Forelimb muscle (tissue), 1 donor: ENCODE results near the gene SLC6A3. TPM values are rescaled to one million over a fixed set of nuclear protein-coding genes. Genes with fewer than 3 reads are reported as not detected.
"Not testable (repeated sequence)": the region's sequence is repeated elsewhere in the genome, so short reads cannot be mapped to it uniquely, and the experiment has no call there.

Source experiments
- DNase-seq: peaks from one replicate; pipeline ENCODE4 v3.0.0-alpha.2; 2013; ENCODE audit warnings: low read depth
- polyA plus RNA-seq: library from polyadenylated mRNA; unstranded; fragments of 120-200 nt; gene quantifications from one replicate; pipeline ENCODE4 v1.2.1, GENCODE V29; 2013; ENCODE audit not compliant: insufficient read length

SLC6A3 gene
- polyA plus RNA-seq, 1 donor = not detected

DNA sequence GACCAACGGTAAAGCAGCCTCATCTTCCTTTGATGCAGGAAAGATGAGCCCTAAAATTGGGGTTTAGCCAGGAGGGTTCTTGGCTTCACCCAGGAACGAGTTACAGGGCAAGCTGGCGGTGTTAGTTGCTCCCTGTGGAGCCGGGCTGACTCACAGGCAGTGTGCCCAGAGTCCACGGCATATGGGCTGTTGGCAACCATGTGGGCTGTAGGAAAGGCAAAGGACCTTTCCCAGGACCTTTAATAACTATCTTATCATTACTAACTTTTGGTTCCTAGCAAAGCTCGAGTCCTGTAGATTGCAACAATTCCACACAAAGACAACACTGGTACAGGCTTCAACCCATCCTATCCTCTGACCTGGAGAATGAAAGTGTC is 70.6 kb downstream of the SLC6A3 start:
- no peak for DNase-seq

DNA sequence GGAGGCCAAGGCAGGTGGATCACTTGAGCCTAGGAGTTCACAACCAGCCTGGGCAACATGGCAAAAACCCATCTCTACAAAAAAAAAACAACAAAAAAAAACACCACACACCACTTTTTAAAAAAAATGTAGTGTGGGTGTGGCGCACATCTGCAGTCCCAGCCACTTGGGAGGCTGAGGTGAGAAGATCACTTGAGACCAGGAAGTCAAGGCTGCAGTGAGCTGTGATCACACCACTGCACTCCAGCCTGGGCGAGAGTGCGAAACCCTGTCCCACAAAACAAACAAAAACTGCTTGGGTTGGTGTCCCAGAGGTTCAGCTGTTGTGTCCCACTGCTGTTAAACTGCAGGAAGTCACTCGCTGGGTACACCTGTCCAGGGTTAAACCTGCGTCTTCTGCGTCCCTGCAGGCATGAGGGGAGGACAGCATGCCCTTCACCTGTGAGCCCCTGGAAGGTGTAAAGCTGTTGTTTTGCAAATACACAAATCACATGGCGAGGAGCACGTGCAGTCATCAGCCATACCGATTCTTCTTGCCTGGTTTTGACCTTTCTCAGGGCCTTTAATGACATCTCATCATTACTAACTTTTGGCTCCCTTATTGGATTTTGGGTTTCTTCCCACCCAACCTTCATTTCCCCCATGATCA is 71.1 kb downstream of the SLC6A3 start:
- no peak for DNase-seq

DNA sequence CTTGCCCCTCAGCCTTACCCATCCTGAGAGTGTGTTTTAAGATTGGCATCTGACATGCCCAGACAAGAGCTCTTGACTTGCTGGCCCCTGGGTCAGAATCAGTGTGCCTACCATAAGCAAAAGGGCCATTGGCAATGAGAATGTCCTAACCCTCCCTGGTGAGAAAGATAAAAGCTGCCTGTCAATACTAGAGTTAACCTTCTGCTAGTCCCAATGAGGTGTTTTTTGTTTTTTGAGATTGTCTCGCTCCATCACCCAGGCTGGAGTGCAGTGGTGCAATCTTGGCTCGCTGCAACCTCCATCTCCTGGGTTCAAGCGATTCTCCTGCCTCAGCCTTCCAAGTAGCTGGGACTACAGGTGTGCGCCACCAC is 73.3 kb downstream of the SLC6A3 start:
- not testable (repeated sequence) for DNase-seq

DNA sequence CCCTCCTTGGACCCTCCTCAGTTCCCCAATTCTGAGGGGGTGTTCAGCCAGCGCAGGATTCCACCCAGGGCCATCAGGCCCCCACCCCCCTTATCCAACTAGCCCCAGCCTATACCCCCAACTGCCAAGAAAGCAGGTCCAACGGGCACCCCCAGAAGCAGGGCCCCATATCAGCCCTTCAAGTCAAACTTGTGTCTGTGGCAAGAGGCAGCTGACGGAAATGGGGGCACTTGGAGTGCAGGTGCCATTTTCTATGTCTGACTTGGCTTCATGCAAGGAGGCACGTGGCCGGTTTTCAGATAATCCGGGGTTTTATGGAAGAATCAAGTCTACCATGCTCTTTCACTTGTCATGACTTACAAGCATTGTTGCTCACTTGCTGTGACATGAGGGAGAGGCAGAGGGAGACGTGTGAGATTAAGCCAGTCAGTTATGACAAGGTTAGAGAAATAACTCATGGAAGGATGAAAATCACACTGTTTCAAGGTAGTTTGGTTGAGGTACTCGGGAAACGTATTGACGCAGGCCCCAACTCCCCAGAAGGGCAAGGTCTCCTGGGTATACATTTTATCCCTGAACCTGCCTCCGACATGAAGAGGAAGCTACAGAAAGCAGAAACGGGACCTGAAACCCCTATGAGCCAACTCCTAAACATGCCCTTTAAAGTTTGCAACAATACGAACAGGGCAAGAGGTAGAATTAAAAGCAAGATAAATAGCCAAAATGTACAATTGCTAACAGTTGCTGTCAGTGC is 73.8 kb downstream of the SLC6A3 start:
- DNase-seq = no peak

DNA sequence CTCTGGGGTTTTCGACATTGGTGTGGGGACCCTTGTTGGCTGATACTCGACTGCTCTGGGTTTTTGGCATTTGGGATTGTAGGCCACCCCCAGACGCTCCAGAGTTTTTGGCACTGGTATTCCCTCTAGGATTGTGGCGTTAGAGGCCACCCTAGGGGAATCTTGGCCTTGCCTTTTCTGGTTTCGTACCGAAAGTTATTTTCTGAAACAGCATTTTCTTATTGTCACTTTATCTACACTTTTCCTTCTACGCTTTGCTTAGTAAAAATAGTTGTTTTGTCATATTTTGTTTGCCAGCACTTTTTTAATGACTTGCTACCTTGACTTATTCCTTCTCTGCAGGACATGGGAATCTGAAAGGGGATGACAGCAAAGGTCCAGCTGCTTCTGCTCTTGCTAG is 75.2 kb downstream of the SLC6A3 start:
- no peak for DNase-seq

DNA sequence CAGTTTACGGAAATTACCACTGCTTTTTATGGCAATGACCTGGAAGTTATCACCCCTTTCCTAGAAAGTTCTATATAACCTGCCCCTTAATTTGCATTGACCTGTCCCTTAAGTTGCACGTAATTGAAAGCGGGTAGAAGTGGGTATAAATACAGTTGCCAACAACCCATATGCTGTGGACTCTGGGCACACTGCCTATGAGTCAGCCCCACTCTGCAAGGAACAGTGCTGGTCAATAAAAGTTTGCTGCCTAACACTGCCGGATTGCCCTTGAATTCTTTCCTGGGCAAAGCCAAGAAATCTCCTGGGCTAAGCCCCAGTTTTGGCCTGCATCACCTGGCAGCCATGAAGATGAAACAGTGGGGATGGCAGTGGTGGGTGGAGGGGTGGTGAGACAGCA is 76.5 kb downstream of the SLC6A3 start:
- DNase-seq = no peak

DNA sequence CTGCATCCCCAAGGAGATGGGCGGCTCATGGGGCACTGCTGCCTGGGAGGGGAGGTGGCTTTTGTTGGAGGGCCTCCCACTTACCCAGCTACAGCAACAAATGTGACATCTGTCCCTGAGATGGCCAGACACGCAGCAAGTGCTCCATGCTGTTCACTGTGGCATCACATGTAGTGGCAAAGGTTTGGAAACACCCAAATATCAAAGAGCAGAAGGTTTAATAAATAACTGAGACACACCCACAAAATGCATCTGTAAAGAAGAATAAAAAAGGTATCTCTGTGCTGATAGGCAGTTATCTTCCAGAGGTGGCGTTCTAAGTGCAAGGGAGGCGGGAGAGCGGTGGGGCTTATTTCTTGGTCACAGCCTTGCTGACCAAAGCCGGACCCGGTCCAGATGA is 77.0 kb downstream of the SLC6A3 start:
- DNase-seq = no peak

DNA sequence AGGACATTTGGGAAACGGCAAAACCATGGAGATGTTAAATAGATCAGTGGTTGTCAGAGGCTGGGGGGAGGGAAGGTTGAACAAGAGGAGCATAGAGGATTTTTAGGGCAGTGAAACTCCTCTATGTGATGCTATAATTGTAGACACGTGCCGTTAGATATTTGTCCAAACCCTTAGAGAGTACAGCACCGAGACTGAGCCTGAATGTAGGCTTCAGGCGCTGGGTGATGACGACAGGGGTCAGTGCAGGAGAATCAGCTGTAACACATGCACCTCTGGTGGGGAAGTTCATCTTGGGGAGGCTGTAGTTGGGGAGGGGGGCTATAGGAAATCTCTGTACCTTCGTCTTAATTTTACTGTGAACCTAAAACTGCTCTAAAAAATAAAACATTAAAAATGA is 78.1 kb downstream of the SLC6A3 start:
- DNase-seq = no peak

DNA sequence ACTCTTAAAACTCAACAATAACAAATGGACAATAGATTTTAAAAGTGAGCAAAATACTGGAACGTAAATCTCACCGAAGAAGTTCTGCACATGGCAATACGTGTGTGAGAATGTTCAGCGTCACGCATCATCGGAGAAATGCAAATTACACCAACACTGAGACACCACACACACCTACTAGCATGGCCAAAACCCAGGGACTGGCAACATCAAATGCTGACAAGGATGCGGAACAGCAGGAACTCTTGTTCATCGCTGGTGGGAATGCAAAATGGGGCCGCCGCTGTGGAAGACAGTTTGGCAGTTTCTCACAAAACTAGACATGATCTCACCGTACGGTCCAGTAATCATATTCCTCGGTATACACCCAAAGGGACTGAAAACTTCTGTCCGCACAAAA is 78.7 kb downstream of the SLC6A3 start:
- no peak for DNase-seq

DNA sequence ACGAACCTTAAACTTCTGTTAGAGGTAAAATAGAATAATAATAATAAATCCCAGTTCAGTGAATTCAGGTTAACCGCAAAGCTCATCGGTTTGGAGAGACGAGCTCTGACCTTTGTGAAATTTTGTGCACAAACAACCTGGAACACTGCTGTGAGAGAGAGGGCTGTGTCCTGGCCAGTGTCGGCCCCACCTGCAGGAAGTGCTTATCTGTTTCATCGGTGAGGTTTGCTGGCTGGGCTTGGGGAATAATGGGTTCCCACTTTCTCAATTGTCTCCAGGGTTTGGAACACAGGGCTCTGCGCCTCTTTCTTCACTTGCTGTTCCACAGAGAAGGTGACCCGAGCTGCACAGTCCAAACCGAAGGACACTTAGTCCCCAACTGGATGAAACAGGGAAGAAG is 81.0 kb downstream of the SLC6A3 start:
- no peak for DNase-seq

DNA sequence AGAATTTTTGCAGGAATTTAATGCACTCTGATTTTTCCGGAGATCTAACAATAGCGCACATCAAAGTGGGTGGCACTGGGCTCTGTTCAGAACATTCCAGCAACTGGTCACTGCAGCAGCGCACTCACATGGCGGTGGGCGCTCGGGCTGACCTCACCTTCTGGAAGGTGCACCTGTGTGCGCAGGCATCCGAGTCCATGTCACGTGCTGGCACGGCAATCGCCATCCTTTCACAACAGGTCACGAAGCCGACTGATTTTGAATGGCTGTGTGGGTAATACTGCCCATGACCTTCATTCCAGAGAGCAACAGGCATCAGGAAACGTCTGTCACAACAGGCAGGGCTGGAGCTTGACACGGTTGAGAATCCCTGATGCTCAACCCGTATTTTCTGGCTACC is 81.7 kb downstream of the SLC6A3 start:
- DNase-seq = no peak

DNA sequence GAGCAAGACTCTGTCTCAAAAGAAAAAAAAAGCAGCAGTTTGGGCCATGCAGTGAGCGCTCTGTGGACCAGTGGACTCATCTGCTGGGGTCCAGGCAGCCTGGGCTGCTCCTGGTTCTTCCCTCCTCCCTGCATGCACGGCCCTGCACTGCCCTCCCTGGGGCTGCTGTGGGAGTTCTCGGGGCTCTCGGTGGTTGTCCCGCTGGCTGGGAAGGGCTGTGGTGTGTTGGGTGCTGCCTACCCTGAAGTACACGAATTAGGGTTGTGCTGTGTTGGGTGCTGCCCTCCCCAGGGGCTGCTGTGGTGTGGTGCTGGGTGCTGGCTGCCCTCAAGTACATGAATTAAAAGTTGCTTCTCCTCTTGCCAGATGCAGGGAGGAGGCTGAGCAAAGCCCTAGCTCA is 82.1 kb downstream of the SLC6A3 start:
- DNase-seq = no peak

DNA sequence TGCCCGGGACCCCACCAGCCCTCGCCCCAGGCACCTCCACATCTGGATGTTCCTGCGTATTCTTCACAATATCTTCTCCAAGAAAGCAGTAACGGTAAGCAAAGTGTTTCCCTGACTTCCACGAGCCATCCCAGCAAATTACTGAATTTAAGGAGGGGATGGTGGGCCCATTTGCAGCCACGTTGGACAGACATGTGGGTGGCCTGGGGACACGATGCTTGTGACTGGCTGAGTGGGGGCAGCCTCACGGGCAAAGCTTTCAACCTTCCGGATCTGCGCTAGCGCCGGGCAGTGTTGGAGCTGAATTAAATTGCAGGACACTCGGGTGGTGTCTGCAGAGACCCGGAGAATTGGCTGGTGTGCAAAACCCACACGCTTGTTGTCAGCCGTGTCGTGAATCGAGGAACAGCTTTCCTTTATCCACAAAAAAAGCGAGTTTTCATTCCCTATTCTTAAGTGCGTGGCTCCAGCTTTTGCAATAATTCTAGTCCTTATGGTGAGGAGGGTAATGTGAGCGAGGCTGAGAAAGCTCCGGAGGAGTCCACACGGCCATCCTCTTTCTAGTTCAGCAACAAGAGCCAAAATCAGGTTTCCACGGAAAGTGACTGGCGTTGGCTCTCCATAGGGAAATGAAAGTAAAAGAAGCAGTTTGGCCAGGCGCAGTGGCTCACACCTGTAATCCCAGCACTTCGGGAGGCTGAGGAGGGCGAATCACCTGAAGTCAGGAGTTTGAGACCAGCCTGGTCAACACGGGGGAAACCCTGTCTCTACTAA is 82.8 kb downstream of the SLC6A3 start:
- no peak for DNase-seq

DNA sequence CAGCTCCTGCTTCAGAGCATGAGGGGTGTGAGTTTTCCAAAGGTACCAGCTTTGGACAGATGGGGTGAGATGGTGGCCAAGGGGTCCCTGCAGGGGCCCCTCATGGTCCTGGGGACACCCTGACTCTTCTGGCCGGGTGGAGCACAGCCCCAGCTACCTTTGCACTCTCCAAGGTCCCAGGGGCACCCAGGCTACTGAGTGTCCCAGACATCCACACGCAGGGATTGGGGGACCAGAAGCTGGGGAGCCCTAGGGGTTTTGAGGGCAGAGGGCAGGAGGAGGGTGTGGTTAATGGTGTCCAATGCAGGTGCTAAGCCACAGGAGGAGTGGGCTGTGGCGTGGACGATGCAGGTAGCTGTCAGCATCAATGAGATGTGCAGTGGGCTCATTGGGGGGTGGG is 84.4 kb downstream of the SLC6A3 start:
- no peak for DNase-seq

DNA sequence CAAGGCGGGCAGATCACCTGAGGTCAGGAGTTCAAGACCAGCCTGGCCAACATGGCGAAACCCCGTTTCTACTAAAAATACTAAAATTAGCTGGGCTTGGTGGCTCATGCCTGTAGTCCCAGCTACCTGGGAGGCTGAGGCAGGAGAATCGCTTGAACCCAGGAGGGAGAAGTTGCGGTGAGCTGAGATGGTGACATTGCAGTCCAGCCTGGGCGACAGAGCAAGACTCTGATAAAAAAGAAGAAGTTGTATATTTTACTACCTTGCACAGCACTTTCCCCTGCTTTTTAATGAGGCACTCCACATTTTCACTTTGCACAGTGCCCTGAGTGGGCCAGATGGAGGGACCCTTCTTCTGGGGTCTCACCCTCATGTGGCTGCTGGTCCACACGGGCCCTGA is 84.9 kb downstream of the SLC6A3 start:
- DNase-seq = not testable (repeated sequence)

DNA sequence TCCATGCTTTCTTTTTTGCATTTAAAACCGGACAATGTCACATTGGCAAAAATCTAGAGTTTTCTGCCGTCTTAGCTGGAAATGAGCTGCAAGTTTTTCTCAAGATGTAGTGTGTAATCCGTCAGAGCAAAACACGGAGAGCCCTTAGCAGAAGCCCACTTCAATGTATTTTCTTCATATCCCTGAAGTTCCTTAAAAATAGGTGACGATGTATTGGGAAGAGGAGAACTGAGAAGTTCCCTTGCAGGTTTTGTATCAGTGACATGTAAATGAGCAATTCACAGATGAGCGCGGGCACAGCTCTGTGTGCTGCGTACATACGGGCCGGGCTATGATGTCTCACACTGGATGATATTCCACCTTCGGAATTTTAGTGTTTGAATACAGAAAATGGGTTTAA is 85.5 kb downstream of the SLC6A3 start:
- no peak for DNase-seq

DNA sequence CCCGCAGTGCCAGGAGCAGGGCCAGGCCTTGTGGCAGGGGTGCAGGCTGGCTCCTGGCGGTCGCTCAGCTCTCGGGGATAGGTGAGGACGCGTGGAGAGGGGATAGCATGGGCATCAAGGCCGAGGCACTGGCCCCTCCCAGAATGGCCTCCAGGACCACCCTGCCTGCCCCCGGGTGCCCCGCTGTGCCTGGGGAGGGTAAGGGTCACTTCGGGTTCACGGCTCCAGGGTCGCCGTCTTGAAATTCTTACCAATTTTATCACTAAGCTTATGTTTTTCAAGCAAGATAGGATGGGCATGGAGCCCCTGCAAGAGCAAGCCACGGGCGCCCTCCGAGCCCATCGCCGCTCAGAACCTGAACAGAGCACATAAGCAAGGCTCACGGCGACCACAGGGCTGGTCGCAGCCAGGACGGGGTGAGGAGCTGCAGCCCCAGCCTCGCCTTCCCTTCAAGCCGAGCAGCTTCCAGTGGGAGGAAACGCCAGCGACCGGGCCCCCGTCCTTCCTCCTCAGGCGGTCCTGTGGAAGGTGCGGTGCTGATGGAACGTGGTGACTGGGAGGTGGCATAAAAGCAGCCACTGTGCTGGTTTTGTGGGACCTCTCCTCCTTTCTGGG is 86.1 kb downstream of the SLC6A3 start:
- DNase-seq = no peak

DNA sequence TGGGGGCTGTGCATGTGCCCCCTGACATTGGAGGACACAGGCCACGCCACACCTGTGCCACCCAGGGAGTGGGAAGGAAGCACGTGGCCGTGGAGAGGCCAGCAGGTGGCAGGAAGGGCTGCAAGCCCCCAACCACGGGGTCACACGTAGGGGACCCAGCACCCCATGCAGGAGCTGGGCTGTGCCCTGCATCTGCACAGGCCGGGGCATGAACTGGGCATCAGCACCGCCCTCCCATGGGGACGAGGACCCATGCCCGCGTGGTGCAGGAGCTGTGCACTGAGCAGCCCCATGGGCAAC is 86.6 kb downstream of the SLC6A3 start:
- DNase-seq = no peak

DNA sequence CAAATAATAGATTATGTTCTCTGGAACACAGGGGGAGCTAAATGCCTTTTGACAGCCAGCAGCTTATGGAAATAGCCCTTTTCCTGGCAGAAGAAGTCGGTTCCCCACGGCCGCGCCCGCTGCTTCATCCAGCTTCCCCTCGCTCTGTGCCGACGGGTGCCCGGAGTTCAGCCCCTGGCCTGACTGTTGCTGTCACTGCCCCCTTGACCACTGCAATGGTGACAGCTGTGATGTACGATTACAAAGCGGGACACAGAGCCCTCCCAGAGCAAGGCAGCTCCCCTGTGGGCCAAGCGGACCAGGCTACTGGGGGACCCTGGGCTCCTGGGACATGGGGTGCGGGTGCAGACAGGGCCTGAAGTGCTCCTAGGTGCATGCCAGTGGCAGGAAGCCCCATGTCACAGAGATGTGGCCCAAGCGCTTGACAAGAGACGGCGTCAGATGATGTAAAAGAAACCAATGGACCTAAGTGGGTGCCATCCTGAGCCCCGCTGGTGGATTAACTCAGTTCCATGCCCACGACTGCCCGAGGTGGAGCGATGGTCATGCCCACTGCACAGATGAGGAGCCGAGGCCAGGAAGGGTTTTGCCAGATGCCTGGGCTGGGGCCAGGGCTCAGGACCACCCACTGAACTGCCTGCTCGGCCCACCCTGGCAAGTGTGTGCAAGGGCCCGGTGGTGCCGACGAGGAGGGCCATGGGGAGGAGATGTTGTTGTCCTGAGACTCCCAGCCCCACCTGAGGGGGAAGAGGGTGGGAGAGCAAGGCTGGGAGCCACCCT is 87.1 kb downstream of the SLC6A3 start:
- no peak for DNase-seq

DNA sequence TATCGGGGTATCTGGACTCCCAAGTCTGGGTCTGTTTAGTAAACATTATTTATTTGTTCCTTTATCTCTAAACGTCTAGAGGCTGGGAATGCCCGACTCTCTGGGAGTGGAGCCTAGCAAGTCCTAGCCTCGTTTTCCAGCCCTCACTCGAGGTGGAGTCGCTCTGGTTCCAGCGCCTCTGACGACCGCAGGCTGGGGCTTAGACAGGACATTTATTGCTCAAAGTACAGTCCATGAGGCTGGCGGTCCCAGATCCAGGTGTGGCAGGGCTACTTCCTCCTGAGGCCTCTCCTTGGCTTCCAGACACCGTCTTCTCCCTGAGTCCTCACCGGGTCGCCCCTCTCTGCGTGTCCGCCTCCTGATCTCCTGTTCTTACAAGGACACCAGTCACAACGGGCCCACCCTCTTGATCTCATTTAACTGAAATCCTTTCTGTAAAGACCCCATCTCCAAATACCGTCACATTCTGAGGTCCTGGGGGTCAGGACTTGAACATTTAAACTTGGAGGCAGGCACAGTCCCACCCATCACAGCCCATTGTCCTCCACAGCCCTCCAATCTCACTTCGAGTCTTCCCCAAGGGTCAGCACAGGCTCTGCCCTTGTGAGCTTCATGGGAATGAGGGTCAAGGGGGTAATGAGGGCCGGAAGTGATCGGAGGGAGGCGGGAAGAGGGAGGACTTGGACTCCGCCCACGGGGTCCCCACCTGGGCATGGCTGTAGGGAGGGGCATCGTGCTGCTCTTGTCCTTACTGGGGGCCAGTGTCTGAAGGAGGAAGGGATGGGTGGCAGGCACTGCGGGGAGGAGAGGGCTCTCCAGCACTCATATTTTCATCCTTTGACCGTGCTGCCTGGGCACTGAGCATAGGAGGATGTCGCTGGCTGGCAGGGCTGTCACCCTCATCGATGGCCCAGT is 88.1 kb downstream of the SLC6A3 start:
- DNase-seq = no peak

DNA sequence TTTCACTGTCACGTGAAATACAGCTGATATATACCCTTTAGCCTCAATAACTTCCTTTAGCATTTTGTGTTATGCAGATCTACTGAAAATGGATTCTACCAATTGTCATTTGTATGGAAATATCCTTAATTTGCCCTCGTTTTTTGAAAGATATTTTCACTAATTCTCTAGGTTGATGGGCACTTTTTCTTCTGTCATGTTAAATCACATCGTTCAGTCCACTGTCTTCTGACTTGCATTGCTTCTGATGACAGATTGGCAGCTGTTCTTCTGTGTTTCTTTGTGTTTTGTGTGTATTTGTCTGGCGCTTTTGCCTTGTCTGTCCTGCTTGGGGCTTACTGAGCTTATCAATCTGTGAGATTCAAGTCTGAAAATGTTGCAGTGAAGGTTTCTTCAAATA is 90.7 kb downstream of the SLC6A3 start:
- DNase-seq = no peak
